Panc1 (cell line): Measurements from ENCODE around the gene C11orf68. TPM values are rescaled to one million over a fixed set of nuclear protein-coding genes. Genes with fewer than 3 reads are reported as not detected.
"Not testable (repeated sequence)": the region's sequence is repeated elsewhere in the genome, so short reads cannot be mapped to it uniquely, and the experiment has no call there.

ENCODE experiments used
- ATAC-seq: fragments of 200-7000 bp; cut with Tn5 transposase; 2 replicates; pipeline ENCODE4 v1.9.1; 2020; ENCODE audit warnings: mild to moderate bottlenecking, moderate library complexity
- BruUV-seq: library from RNA; stranded (reverse); fragments of 400-500 nt; replicated peaks from 2 replicates; lab custom pipeline; 2021; lab: Mats Ljungman, UMichigan
- CTCF ChIA-PET: fragments of 300-600 bp; sonication (Branson Sonifier 250); formaldehyde crosslinking; loops from one replicate; lab custom pipeline; 2022; ENCODE audit warnings: antibody characterized with exemption; lab: Charles Lee
- POLR2A ChIA-PET: fragments of 300-600 bp; sonication (Branson Sonifier 250); formaldehyde crosslinking; loops from one replicate; lab custom pipeline; 2022; ENCODE audit warnings: antibody characterized with exemption; lab: Charles Lee
- DNase-seq: peaks from one replicate; pipeline ENCODE4 v3.0.0-alpha.2; 2010; ENCODE audit warnings: low read depth, low spot score
- H3K27ac ChIP-seq: 2 replicates; pipeline ENCODE4 v1.5.1; 2011; ENCODE audit warnings: mild to moderate bottlenecking, low read length, inconsistent platforms
- H3K27me3 ChIP-seq: fragments of 200-500 bp; sonication (Bioruptor generic); 2 replicates; pipeline ENCODE4 v1.6.0; 2014; ENCODE audit warnings: low read length, inconsistent platforms; ENCODE audit not compliant: control insufficient read depth, insufficient read depth
- H3K36me3 ChIP-seq: fragments of 200-500 bp; sonication (Bioruptor generic); 2 replicates; pipeline ENCODE4 v1.5.1; 2014; ENCODE audit warnings: inconsistent platforms, mild to moderate bottlenecking, low read length, moderate library complexity; ENCODE audit not compliant: control insufficient read depth, insufficient read depth
- H3K4me1 ChIP-seq: 2 replicates; pipeline ENCODE4 v1.5.1; 2011; ENCODE audit warnings: inconsistent platforms, mild to moderate bottlenecking, low read length, moderate library complexity; ENCODE audit not compliant: control insufficient read depth, insufficient read depth
- H3K4me3 ChIP-seq, 2 experiments: 2 replicates each; pipeline ENCODE4 v1.5.1; 2011 to 2012; ENCODE audit warnings: low read depth in 2 of 2, low read length in 2 of 2, mild to moderate bottlenecking in 2 of 2, inconsistent platforms in 1 of 2, moderate library complexity in 1 of 2
- H3K9me3 ChIP-seq: fragments of 200-500 bp; sonication (Bioruptor generic); 2 replicates; pipeline ENCODE4 v1.5.1; 2014; ENCODE audit warnings: low read depth, mild to moderate bottlenecking, inconsistent platforms, low read length, moderate library complexity; ENCODE audit not compliant: control insufficient read depth, insufficient read depth
- POLR2AphosphoS5 ChIP-seq: IDR thresholded peaks from 2 replicates; pipeline ENCODE4 v1.6.1; 2012; ENCODE audit warnings: mild to moderate bottlenecking, low read depth, low read length, moderate library complexity
- SIN3A ChIP-seq: IDR thresholded peaks from 2 replicates; pipeline ENCODE4 v1.6.1; 2012; ENCODE audit warnings: low read depth, mild to moderate bottlenecking, low read length, moderate library complexity, borderline replicate concordance; ENCODE audit not compliant: insufficient read depth
- TCF7L2 ChIP-seq: IDR thresholded peaks from 2 replicates; pipeline ENCODE4 v1.6.1; 2011; ENCODE audit warnings: mild to moderate bottlenecking, low read depth, low read length, inconsistent platforms
- in situ Hi-C: cut with HindIII; loops from 2 replicates; pipeline ENCODE4 v1.10.0; 2016; ENCODE audit warnings: low sequenced_read_pairs, low pct_unique_long_range_greater_than_20kb
- intact Hi-C: fragments of 100-400 bp; cut with micrococcal nuclease; formaldehyde crosslinking; loops from one replicate; pipeline ENCODE4 v1.10.0; 2022; ENCODE audit not compliant: unreplicated experiment
- total RNA-seq: library from RNA; stranded (reverse); gene quantifications from one replicate; pipeline ENCODE4 v1.2.1, GENCODE V29; 2021; ENCODE audit not compliant: unreplicated experiment
- TF ChIP-seq, protein P1 (sequence below): fragments of 450-650 bp; IDR thresholded peaks from 2 replicates; pipeline ENCODE4 v1.5.1; 2017; ENCODE audit warnings: mild to moderate bottlenecking
- TF ChIP-seq, protein P2 (sequence below), 2 experiments: IDR thresholded peaks; 2 replicates each; pipeline ENCODE4 v1.6.1; 2011 to 2012; ENCODE audit warnings: low read depth in 2 of 2, control low read depth in 1 of 2, low read length in 1 of 2, mild to moderate bottlenecking in 1 of 2, moderate library complexity in 1 of 2; ENCODE audit not compliant: insufficient read depth in 1 of 2

C11orf68 gene
- total RNA-seq, 1 experiment from 2014 or later = 84.7 TPM

DNA sequence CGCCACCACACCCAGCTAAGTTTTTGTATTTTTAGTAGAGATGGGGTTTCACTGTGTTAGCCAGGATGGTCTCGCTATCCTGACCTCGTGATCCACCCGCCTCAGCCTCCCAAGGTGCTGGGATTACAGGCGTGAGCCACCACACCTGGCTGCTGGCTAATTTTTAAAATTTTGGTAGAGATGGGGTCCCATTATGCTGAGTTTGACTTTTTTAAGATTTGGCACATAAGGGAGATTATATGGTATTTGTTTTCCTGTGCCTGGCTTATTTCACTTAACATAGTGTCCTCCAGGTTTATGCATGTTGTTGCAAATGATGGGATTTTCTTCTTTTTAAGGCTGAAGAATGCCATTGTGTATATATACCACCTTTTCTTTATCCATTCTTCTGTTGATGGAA, 31.8 kb upstream of the C11orf68 start:
- H3K27ac ChIP-seq, BruUV-seq, H3K4me3 ChIP-seq, in situ Hi-C loops, H3K36me3 ChIP-seq, ATAC-seq, intact Hi-C loops, CTCF ChIA-PET, H3K9me3 ChIP-seq, DNase-seq, H3K4me1 ChIP-seq, H3K27me3 ChIP-seq: not testable (repeated sequence)
- POLR2A ChIA-PET = interaction anchor here (0.7 kb wide), 1 partner anchor 1090 kb away, joined by 5 read pairs; no protein-coding TSS in a partner anchor

DNA sequence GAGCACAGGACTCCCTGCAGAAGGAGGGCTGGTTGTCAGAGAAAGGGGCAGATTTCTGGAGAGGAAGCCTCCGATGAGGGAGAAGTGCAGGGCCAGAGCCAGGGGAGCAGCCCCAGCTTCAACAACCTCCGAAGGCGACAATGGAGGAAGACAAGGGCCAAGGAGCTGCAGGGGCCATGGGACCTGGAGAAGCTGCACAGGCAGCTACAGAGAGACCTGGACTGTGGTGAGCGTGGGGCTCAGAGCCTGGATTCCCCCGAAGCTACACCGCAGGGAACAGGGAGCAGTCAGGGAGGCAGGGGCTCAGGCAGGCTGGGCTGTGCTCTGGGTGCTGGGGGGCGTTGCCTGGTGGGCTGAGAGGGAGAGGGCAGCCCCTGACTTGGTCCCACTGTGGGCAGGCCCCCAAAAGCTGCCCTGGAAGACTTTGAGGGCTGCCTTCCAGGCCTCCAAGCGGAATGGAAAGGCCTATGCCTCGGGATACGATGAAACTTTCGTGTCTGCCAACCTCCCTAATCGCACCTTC, 28.8 kb upstream of the C11orf68 start:
- Histone ChIP-seq H3K27ac (no peak overlapping the region), H3K27me3 (no peaks in the 10 kb centered on the region), H3K9me3 (no peaks in the 10 kb centered on the region), H3K4me1 (no peaks in the 10 kb centered on the region), H3K4me3 (no peak overlapping the region), H3K36me3 (no peaks in the 10 kb centered on the region)
- BruUV-seq = no TSS peak
- ChIA-PET CTCF (no interaction called here), POLR2A (no interaction called here)
- TF ChIP-seq, protein P1, sequence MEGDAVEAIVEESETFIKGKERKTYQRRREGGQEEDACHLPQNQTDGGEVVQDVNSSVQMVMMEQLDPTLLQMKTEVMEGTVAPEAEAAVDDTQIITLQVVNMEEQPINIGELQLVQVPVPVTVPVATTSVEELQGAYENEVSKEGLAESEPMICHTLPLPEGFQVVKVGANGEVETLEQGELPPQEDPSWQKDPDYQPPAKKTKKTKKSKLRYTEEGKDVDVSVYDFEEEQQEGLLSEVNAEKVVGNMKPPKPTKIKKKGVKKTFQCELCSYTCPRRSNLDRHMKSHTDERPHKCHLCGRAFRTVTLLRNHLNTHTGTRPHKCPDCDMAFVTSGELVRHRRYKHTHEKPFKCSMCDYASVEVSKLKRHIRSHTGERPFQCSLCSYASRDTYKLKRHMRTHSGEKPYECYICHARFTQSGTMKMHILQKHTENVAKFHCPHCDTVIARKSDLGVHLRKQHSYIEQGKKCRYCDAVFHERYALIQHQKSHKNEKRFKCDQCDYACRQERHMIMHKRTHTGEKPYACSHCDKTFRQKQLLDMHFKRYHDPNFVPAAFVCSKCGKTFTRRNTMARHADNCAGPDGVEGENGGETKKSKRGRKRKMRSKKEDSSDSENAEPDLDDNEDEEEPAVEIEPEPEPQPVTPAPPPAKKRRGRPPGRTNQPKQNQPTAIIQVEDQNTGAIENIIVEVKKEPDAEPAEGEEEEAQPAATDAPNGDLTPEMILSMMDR = no peak
- TF ChIP-seq, protein P2, sequence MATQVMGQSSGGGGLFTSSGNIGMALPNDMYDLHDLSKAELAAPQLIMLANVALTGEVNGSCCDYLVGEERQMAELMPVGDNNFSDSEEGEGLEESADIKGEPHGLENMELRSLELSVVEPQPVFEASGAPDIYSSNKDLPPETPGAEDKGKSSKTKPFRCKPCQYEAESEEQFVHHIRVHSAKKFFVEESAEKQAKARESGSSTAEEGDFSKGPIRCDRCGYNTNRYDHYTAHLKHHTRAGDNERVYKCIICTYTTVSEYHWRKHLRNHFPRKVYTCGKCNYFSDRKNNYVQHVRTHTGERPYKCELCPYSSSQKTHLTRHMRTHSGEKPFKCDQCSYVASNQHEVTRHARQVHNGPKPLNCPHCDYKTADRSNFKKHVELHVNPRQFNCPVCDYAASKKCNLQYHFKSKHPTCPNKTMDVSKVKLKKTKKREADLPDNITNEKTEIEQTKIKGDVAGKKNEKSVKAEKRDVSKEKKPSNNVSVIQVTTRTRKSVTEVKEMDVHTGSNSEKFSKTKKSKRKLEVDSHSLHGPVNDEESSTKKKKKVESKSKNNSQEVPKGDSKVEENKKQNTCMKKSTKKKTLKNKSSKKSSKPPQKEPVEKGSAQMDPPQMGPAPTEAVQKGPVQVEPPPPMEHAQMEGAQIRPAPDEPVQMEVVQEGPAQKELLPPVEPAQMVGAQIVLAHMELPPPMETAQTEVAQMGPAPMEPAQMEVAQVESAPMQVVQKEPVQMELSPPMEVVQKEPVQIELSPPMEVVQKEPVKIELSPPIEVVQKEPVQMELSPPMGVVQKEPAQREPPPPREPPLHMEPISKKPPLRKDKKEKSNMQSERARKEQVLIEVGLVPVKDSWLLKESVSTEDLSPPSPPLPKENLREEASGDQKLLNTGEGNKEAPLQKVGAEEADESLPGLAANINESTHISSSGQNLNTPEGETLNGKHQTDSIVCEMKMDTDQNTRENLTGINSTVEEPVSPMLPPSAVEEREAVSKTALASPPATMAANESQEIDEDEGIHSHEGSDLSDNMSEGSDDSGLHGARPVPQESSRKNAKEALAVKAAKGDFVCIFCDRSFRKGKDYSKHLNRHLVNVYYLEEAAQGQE (IDR thresholded peaks at IDR 0.05; ENCODE audit: insufficient read depth in 1 of 2, low read depth in 2 of 2, low read length in 1 of 2) = no peak
- no peak for TF ChIP-seq POLR2AphosphoS5
- TF ChIP-seq SIN3A = no peak
- no peak for TF ChIP-seq TCF7L2
- intact Hi-C loops = no loop called here
- ATAC-seq (no peak), DNase-seq (no peak)
- in situ Hi-C loops = no loop called here

DNA sequence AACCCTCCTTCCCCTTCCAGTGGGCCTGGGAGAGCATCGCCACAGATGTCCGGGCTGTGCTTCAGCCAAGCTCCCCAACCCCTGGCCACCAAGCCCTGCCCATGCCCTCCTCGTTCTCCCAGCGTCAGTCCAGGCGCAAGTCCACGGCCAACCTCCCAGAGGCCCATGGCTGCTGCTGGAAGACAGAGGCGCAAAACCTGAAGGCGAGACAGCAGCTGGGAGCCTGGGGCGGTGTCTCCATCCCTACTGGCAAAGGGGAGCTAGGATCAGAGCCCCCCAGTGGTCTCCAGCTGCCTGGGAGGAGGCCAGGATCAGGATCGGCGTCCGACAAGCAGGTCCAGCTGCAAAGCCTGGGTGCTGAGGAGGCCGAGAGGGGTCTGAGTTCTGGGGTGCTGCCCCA, 28.3 kb upstream of the C11orf68 start:
- ChIA-PET POLR2A (no interaction called here), CTCF (no interaction called here)
- in situ Hi-C loops (no loop called here), intact Hi-C loops (no loop called here)
- no peak overlapping the region for H3K27ac ChIP-seq
- H3K27me3 ChIP-seq = no peaks in the 10 kb centered on the region
- ATAC-seq = no peak
- H3K4me1 ChIP-seq = no peaks in the 10 kb centered on the region
- no peak for DNase-seq
- H3K9me3 ChIP-seq = no peaks in the 10 kb centered on the region
- TF ChIP-seq, protein P2 (IDR thresholded peaks at IDR 0.05; ENCODE audit: insufficient read depth in 1 of 2, low read depth in 2 of 2, low read length in 1 of 2) = no peak
- no peak for TF ChIP-seq POLR2AphosphoS5
- TF ChIP-seq TCF7L2 = no peak
- TF ChIP-seq, protein P1 = no peak
- TF ChIP-seq SIN3A = no peak
- no TSS peak for BruUV-seq
- no peaks in the 10 kb centered on the region for H3K36me3 ChIP-seq
- H3K4me3 ChIP-seq = no peak overlapping the region
